ENCODE data around the gene CMSS1.

DNA sequence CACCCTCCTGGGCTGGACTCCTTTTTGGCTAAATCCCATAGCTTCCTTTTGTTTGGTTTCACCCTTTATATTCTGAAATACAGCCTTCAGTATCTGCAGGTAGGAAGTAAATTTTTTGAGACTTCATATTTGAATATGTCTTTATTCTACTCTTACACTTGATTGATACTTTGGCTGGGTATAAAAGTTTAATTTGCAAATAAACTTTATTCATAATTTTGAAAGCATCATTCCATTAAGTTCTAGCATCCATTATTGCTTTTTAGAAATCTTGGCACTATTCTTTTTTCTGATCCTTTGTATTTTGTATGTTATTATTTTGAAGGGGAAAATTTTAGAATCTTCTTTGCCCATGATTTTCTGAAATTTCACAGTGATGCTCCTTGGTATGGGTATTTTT is 337.9 kb downstream of the CMSS1 start:
- TF ChIP-seq CTCF (IDR thresholded peaks at IDR 0.05; ENCODE audit: low read length): no peak
- TF ChIP-seq EZH2phosphoT487 (IDR thresholded peaks at IDR 0.05; ENCODE audit: low read length): no peak
- TF ChIP-seq EZH2 (optimal IDR thresholded peaks at IDR 0.05; ENCODE audit: low read depth, low read length): no peak

Measured in MM.1S (cell line).